Medulla oblongata (tissue), 1 donor: ENCODE measurements around the gene SMO.

Source experiments
- DNase-seq: peaks from one replicate; pipeline ENCODE4 v3.0.0-alpha.2; 2015; ENCODE audit errors: extremely low spot score

SMO gene

GRCh38 chr7:129188372-129188891, at the start of gene SMO:
SMO (plus strand) TSS chr7:129188633; CDS start chr7:129189152, 519 bp downstream.
- peak; percentile 34 for DNase-seq

DNA sequence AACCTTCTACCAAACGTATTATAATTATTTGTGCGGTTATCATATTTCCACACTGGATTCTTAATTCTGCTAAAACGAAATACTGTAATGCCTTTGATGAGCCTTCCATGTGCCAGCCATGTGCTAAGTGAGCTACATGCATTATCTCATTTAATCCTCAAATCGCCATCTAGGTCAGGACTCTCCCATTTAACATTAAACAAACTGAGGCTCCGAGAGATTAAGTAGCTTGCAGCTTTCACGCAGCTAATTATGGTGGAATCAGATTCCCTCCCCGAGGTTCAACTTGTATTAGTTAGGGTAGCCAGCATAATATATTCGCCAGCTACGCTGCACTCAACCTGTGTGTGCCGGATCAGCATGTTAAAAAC, 44.7 kb upstream of the SMO start:
- no peak for DNase-seq

DNA sequence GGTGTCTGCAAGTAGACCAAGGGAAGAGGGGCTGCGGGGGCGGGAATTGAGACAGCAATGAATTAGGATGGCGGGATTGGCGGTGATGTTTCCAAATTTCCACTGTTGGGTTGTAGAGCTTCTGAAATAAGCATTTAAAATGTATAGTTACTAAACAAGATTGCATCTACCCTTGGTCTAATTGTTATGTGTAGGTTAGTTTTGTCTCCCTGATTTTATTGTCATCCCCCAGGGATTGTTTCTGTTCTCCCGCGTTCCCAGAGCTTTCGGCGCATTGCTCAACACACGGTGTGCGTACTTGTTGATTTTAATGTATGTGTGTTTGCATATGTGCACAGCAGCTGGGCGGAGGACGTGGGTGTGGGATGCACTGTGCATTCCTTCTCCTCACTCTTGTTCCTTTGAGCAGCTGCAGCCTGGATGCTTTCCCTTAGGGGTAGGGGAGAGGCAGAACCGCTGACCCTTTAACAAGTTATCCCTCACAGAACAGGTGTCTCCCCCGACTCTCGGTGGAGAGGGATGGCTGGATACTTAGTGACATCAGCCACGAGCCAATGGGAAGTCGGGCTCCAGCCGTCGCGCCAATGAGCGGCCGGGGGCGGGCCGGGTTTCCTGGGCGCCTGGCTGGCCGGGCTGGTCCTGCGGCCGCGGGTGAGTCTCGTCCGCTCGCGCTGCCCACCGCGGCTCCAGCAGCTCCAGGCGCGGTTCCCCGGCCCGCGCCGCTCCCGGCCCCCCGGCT, 44.2 kb upstream of the SMO start, which contains the start of gene TSPAN33:
Gene TSPAN33, plus strand, starts transcription at position 613 of the 739 bp plus-strand sequence. CDS start 274 bp downstream, outside the sequence.
- DNase-seq = peak; percentile 90

- no peak for DNase-seq
Observed at GRCh38 chr7:129144834-129145668, 43.4 kb upstream of the SMO start.

DNA sequence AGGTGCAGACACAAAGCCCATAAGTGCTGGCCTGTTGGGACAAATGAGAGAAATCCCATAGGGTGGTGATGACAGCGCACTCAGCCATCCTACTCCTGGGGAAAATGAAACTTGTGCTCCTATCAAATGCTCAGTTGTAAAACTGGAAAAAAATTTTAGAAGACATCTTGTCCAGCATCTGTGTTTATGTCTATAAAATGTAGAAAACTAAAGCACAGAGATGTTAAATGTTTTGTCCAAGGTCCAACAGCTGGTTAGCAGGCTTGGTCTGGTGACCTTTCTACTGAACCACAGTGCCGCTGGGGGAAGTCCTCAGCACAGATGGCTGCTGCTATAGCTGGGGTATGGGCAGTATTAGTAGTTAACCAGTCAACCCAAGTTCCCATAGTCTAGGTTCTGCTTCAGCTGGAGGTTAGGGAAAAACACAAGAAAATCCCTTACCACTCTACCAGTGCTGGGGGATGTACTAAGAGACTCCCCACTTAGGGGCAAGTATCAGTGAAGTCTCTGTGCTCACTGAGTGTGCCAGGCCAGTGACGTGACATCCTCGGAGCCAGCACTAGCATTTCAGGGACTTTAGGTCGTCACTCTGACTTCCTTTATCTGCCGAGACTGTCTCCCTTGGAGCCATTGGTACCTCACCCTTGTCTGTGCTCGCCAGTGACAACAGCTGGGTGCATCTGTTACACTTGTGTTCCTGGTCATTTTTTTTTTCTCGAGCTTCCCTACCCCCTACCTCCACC, 42.0 kb upstream of the SMO start:
- DNase-seq = no peak

GRCh38 chr7:129147731-129148130, 40.7 kb upstream of the SMO start:
- peak; percentile 50 for DNase-seq

DNA sequence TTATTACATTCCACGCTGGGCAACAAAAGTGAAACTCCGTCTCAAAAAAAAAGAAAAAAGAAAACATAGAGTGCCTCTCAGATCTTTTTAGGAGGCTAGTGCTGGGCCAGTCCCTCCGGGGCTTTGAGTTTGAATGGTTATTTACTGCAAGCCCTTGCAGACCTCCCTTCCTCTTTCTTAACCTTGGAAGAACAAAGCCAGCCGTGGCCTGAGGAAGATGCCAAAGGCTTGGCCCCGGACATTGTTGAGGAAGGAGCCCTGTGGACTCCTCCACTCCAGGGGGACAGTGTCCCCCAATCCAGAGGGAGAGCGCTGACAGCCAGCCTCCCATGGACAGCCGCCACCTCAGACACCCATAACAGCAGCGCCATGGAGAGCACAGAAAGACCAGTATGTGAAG, 38.9 kb upstream of the SMO start:
- no peak for DNase-seq

DNA sequence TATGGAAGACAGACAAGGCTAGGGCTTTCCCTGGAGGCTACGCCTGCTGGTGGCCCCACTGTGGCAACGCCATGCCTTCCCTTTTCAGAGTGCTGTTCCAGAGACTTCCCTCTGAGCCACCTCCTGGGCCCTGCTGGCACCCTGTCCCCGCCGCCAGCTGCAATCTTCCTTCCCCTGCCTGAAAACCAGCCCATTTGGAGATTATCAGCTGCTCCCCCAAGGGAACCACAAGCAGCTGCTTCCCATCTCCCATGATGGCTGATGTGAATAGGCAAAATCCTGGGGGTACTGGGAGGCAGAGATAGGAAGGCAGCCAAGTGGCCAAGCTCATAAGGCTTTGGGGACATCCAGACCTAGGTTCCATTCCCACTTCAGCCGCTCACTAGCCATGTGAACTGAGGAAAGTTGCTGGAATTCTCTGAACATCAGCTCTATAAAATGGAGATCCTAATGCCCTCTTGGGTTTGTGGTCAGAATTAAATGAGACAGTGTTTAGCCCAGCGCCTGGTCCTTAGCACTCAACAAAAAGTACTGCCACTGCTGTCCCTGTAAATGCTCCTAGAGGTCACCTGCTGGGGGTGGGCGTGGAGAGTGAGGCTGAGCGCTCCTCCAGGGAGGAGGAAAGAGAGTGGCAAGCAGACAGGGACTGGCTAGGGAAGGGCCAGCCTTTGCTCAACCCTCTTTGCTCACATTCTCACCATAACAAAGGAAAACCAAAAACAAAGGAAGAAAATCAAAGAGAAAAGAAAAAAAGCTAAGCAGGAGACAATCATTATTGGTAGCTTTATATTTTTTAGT, 38.0 kb upstream of the SMO start:
- no peak for DNase-seq

GRCh38 chr7:129157651-129158050, 30.8 kb upstream of the SMO start:
- no peak for DNase-seq

GRCh38 chr7:129159539-129159938, 28.9 kb upstream of the SMO start:
- no peak for DNase-seq

GRCh38 chr7:129160161-129160905, 28.1 kb upstream of the SMO start:
- no peak for DNase-seq

- DNase-seq = no peak
Observed at GRCh38 chr7:129161524-129162225, 26.8 kb upstream of the SMO start.

DNA sequence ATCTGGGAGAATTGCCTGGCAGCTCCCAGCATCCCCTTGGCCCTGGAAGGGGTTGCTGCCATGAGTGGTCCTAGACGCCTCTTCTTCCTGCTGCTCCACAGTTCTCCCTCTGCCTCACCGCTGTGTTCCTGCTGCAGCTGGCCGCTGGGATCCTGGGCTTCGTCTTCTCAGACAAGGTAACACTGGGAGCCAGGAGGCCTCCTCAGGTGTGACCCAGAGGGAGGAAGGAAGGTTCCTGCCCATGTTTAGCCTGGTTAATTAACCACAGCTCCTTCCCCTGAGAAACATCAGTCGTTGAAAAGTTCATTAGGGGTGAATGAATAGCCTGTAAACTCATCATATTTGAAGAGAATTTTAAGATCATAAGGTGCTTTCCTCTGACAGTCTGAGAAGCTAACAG, 25.7 kb upstream of the SMO start:
- no peak for DNase-seq

GRCh38 chr7:129163875-129164544, 24.4 kb upstream of the SMO start:
- DNase-seq = peak; percentile 66

- no peak for DNase-seq
Observed at GRCh38 chr7:129166745-129167144, 21.7 kb upstream of the SMO start.

GRCh38 chr7:129167817-129168216, 20.6 kb upstream of the SMO start:
- no peak for DNase-seq

DNA sequence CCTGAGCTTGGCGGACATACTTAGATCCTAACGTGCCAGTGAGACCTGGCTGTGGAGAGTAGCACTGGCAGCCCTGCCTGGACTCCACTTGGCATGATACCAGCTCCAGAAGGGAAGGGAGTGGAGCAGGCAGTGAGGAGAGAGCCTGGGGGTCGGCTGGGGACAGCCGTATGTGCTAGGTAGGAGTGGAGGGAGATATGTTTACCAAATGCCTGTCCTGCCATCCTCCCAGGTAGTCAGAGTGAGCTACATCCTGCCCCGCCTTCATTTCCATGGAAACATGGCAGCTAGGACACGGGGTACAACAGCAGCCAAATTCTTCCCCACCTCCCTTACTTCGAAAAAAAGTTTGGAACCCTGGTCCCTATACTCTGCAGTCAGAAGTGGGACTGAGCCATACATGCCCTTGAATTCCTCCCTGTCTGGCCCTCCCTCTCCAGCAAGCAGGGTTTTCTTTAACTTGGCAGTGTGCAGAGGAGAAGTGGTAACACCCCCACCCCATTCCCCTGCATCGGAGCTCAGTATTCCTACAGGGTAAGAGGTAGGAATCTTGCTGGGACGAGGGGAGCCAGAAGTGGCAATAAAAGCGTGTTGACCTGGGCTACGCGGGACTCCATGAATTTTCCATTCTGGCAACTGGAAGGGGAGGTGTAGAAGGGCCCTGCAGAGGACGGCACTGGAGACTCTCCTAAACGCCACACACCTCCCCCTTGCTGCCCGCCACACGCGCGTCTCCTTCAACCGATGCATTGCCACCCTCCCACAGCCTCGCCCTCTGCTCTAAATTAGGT, 20.0 kb upstream of the SMO start:
- no peak for DNase-seq

- no peak for DNase-seq
Observed at GRCh38 chr7:129169171-129169671, 19.2 kb upstream of the SMO start.
